Activated T-helper 1 cell treated with anti-CD3 and anti-CD28 coated beads, Interleukin-12 subunit alpha, Interleukin-12 subunit beta, Interleukin-2, Interleukin-4 antibody, amounts not matched to agents 30 ng/mL and 10 ng/mL and 1 ng/mL, durations not matched to agents 14 hours and 24 hours and 36 hours (primary cell): Measurements from ENCODE around the gene KRT27. TPM values are rescaled to one million over a fixed set of nuclear protein-coding genes. Genes with fewer than 3 reads are reported as not detected.

Experiments used
- DNase-seq: peaks from one replicate; pipeline ENCODE4 v3.0.0; 2021; ENCODE audit warnings: low spot score
- H3K27ac Mint-ChIP-seq: one replicate; pipeline ENCODE4 v1.8.0; 2021; ENCODE audit warnings: mild to moderate bottlenecking, mixed read lengths
- H3K27me3 Mint-ChIP-seq: one replicate; pipeline ENCODE4 v1.8.0; 2022; ENCODE audit warnings: mild to moderate bottlenecking, moderate library complexity, mixed read lengths; ENCODE audit not compliant: insufficient read depth
- H3K36me3 Mint-ChIP-seq: one replicate; pipeline ENCODE4 v1.8.0; 2021; ENCODE audit warnings: low read depth, mixed read lengths
- H3K4me1 Mint-ChIP-seq: one replicate; pipeline ENCODE4 v1.8.0; 2021; ENCODE audit warnings: low read depth, mixed read lengths
- H3K4me3 Mint-ChIP-seq: one replicate; pipeline ENCODE4 v1.8.0; 2021; ENCODE audit warnings: mild to moderate bottlenecking, moderate library complexity, mixed read lengths
- H3K9me3 Mint-ChIP-seq: one replicate; pipeline ENCODE4 v1.8.0; 2021; ENCODE audit warnings: mixed read lengths
- intact Hi-C: fragments of 100-400 bp; cut with micrococcal nuclease; formaldehyde crosslinking; loops from one replicate; pipeline ENCODE4 v1.15.1; 2024
- total RNA-seq: library from RNA; stranded (reverse); gene quantifications from 2 replicates; pipeline ENCODE4 v1.2.3, GENCODE V29; 2022

The KRT27 gene
- total RNA-seq, 1 donor from 2014 or later = not detected

- no peak overlapping the region for H3K4me3 Mint-ChIP-seq
- no peaks in the 10 kb centered on the region for H3K9me3 Mint-ChIP-seq
- peaks cover 28% of the 10 kb centered on the region for H3K27me3 Mint-ChIP-seq
- no peak overlapping the region for H3K27ac Mint-ChIP-seq
- H3K36me3 Mint-ChIP-seq = no peaks in the 10 kb centered on the region
- DNase-seq = no peak
- intact Hi-C loops = loop anchor here (1.0 kb wide), 1 partner anchor 107 kb away; no protein-coding TSS in a partner anchor
- H3K4me1 Mint-ChIP-seq = no peaks in the 10 kb centered on the region
Measured at GRCh38 chr17:40726919-40727318, 55.4 kb downstream of the KRT27 start.

Other genes with a start within 250 kb of the KRT27 start
- 165 and 166 TPM in 2 replicates for gene CCR7, start 217.1 kb downstream of the KRT27 start, total RNA-seq
- 125 and 132 TPM in 2 replicates for gene SMARCE1, start 134.7 kb downstream of the KRT27 start, total RNA-seq
- not detected in 2 replicates for gene KRT222, start 117.4 kb downstream of the KRT27 start, total RNA-seq
- gene KRT24, start 78.8 kb downstream of the KRT27 start, total RNA-seq = not detected in 2 replicates
- gene KRT25, start 27.2 kb downstream of the KRT27 start, total RNA-seq = not detected in 2 replicates
- not detected in 2 replicates for gene KRT26, start 10.3 kb downstream of the KRT27 start, total RNA-seq
- gene KRT28, start 17.4 kb upstream of the KRT27 start, total RNA-seq = not detected in 2 replicates
- 27.2 and 28.0 TPM in 2 replicates for gene KRT10, start 40.1 kb upstream of the KRT27 start, total RNA-seq
- gene KRT12, start 84.7 kb upstream of the KRT27 start, total RNA-seq = not detected in 2 replicates
- gene KRT20, start 102.7 kb upstream of the KRT27 start, total RNA-seq = not detected in 2 replicates
- not detected in 2 replicates for gene KRT23, start 155.1 kb upstream of the KRT27 start, total RNA-seq
- gene KRT39, start 184.4 kb upstream of the KRT27 start, total RNA-seq = not detected in 2 replicates
- not detected in 2 replicates for gene KRT40, start 201.8 kb upstream of the KRT27 start, total RNA-seq
- gene KRTAP3-3, start 211.6 kb upstream of the KRT27 start, total RNA-seq = not detected in 2 replicates
- gene KRTAP3-2, start 217.4 kb upstream of the KRT27 start, total RNA-seq = not detected in 2 replicates
- not detected in 2 replicates for gene KRTAP3-1, start 226.6 kb upstream of the KRT27 start, total RNA-seq
- gene KRTAP1-5, start 244.7 kb upstream of the KRT27 start, total RNA-seq = not detected in 2 replicates
- gene KRTAP1-4, start 247.6 kb upstream of the KRT27 start, total RNA-seq = not detected in 2 replicates